Activated CD4-positive, alpha-beta T cell treated with anti-CD3 and anti-CD28 coated beads for 36 hours (primary cell): ENCODE data around the gene PCSK7. TPM values are rescaled to one million over a fixed set of nuclear protein-coding genes. Genes with fewer than 3 reads are reported as not detected.

Experiments
- ATAC-seq: fragments of 200-7000 bp; cut with Tn5 transposase; one replicate; pipeline ENCODE4 v1.10.0; 2021; ENCODE audit warnings: mild to moderate bottlenecking, moderate library complexity
- CTCF ChIA-PET: fragments of 350-600 bp; sonication (Branson Sonifier 250); formaldehyde crosslinking; loops from one replicate; lab custom pipeline; 2021; ENCODE audit warnings: antibody characterized with exemption; lab: Charles Lee
- POLR2A ChIA-PET: fragments of 350-600 bp; sonication (Branson Sonifier 250); formaldehyde crosslinking; loops from one replicate; lab custom pipeline; 2021; ENCODE audit warnings: antibody characterized with exemption, inconsistent platforms; lab: Charles Lee
- DNase-seq: peaks from one replicate; pipeline ENCODE4 v3.0.0-alpha.2; 2020
- H3K27ac Mint-ChIP-seq: one replicate; pipeline ENCODE4 v1.8.0; 2021; ENCODE audit warnings: mixed read lengths
- H3K27me3 Mint-ChIP-seq: one replicate; pipeline ENCODE4 v1.8.0; 2021; ENCODE audit warnings: mixed read lengths
- H3K36me3 Mint-ChIP-seq: one replicate; pipeline ENCODE4 v1.8.0; 2021; ENCODE audit warnings: low read depth, mixed read lengths
- H3K4me1 Mint-ChIP-seq: one replicate; pipeline ENCODE4 v1.8.0; 2021; ENCODE audit warnings: mixed read lengths
- H3K4me3 Mint-ChIP-seq: one replicate; pipeline ENCODE4 v1.8.0; 2021; ENCODE audit warnings: mild to moderate bottlenecking, moderate library complexity, mixed read lengths
- H3K9me3 Mint-ChIP-seq: one replicate; pipeline ENCODE4 v1.8.0; 2021; ENCODE audit warnings: low read depth, mixed read lengths
- intact Hi-C, 2 experiments: fragments of 100-400 bp; cut with DNase I in 1 of 2; cut with micrococcal nuclease in 1 of 2; formaldehyde crosslinking; loops; one replicate each; pipeline versions ENCODE4 v1.14.2 to v1.15.1; 2022 to 2024; cut with DNase I, micrococcal nuclease
- total RNA-seq, 2 experiments: library from RNA; stranded (reverse); gene quantifications; one replicate each; pipeline ENCODE4 v1.2.3, GENCODE V29; 2021

PCSK7 gene
- total RNA-seq, 2 experiments from 2014 or later, result 95.0 to 96.2 TPM

- H3K4me3 Mint-ChIP-seq, result no peak overlapping the region
- ATAC-seq (peak; percentile 30), DNase-seq (no peak)
- H3K27ac Mint-ChIP-seq, result peak overlapping the region; percentile 47
- peaks cover 13% of the 10 kb centered on the region for H3K36me3 Mint-ChIP-seq
- peaks cover 15% of the 10 kb centered on the region for H3K4me1 Mint-ChIP-seq
- ChIA-PET CTCF (interaction anchor here (1.1 to 2.5 kb wide), 4 partner anchors 9 to 112 kb away, joined by 3 to 16 read pairs (median 7); no protein-coding TSS in a partner anchor), POLR2A (interaction anchor here (1.3 to 1.5 kb wide), 3 partner anchors 9 to 27 kb away, joined by 3 to 5 read pairs (median 4); partner anchors contain the start of gene PAFAH1B2)
- no peaks in the 10 kb centered on the region for H3K27me3 Mint-ChIP-seq
- H3K9me3 Mint-ChIP-seq, result no peaks in the 10 kb centered on the region
- intact Hi-C loops, result loop anchor here in 1 of 2 experiments (10.0 kb wide), 1 partner anchor 153 kb away; the partner anchor contains the start of gene CEP164
Measured at GRCh38 chr11:117171404-117172061, 60.3 kb downstream of the PCSK7 start.

GRCh38 chr11:117171007-117171403 lies 60.9 kb downstream of the PCSK7 start:
- peaks cover 18% of the 10 kb centered on the region for H3K36me3 Mint-ChIP-seq
- DNase-seq, result no peak
- no peak for ATAC-seq
- no peak overlapping the region for H3K27ac Mint-ChIP-seq
- CTCF ChIA-PET, result interaction anchor here (1.1 to 2.5 kb wide), 2 partner anchors 10 to 56 kb away, joined by 5 to 9 read pairs; no protein-coding TSS in a partner anchor
- intact Hi-C loops, result loop anchor here in 1 of 2 experiments (10.0 kb wide), 1 partner anchor 154 kb away; the partner anchor contains the start of gene CEP164
- peaks cover 15% of the 10 kb centered on the region for H3K4me1 Mint-ChIP-seq
- no peaks in the 10 kb centered on the region for H3K27me3 Mint-ChIP-seq
- H3K4me3 Mint-ChIP-seq, result no peak overlapping the region
- H3K9me3 Mint-ChIP-seq, result no peaks in the 10 kb centered on the region
- POLR2A ChIA-PET, result no interaction called here

- no peaks in the 10 kb centered on the region for H3K27me3 Mint-ChIP-seq
- ChIA-PET CTCF (interaction anchor here (0.6 to 1.4 kb wide), 5 partner anchors 11 to 64 kb away, joined by 3 to 5 read pairs (median 3); no protein-coding TSS in a partner anchor), POLR2A (interaction anchor here (0.6 kb wide), 1 partner anchor 317 kb away, joined by 3 read pairs; no protein-coding TSS in a partner anchor)
- H3K4me1 Mint-ChIP-seq, result peaks cover 15% of the 10 kb centered on the region
- DNase-seq (no peak), ATAC-seq (no peak)
- H3K27ac Mint-ChIP-seq, result no peak overlapping the region
- intact Hi-C loops, result loop anchor here in 1 of 2 experiments (10.0 kb wide), 1 partner anchor 155 kb away; the partner anchor contains the start of gene CEP164
- no peak overlapping the region for H3K4me3 Mint-ChIP-seq
- H3K9me3 Mint-ChIP-seq, result no peaks in the 10 kb centered on the region
- H3K36me3 Mint-ChIP-seq, result peaks cover 22% of the 10 kb centered on the region
Measured at GRCh38 chr11:117170210-117170609, 61.7 kb downstream of the PCSK7 start.

GRCh38 chr11:117169736-117170135 lies 62.1 kb downstream of the PCSK7 start:
- H3K4me3 Mint-ChIP-seq, result no peak overlapping the region
- H3K9me3 Mint-ChIP-seq, result no peaks in the 10 kb centered on the region
- no peaks in the 10 kb centered on the region for H3K27me3 Mint-ChIP-seq
- DNase-seq (no peak), ATAC-seq (no peak)
- peaks cover 24% of the 10 kb centered on the region for H3K36me3 Mint-ChIP-seq
- no peak overlapping the region for H3K27ac Mint-ChIP-seq
- ChIA-PET CTCF (interaction anchor here (0.6 to 1.4 kb wide), 6 partner anchors 10 to 125 kb away, joined by 3 to 7 read pairs (median 3); no protein-coding TSS in a partner anchor), POLR2A (interaction anchor here (0.6 kb wide), 2 partner anchors 64 to 317 kb away, joined by 3 to 9 read pairs; no protein-coding TSS in a partner anchor)
- peaks cover 15% of the 10 kb centered on the region for H3K4me1 Mint-ChIP-seq
- intact Hi-C loops, result loop anchor here in 1 of 2 experiments (10.0 kb wide), 1 partner anchor 155 kb away; the partner anchor contains the start of gene CEP164

- H3K36me3 Mint-ChIP-seq, result peaks cover 37% of the 10 kb centered on the region
- peaks cover 4% of the 10 kb centered on the region for H3K4me1 Mint-ChIP-seq
- POLR2A ChIA-PET, result interaction anchor here (0.6 kb wide), 1 partner anchor 172 kb away, joined by 3 read pairs; no protein-coding TSS in a partner anchor
- CTCF ChIA-PET, result interaction anchor here (0.6 to 1.2 kb wide), 4 partner anchors 9 to 394 kb away, joined by 3 to 6 read pairs (median 4); partner anchors contain the start of gene BUD13
- H3K27me3 Mint-ChIP-seq, result no peaks in the 10 kb centered on the region
- H3K9me3 Mint-ChIP-seq, result no peaks in the 10 kb centered on the region
- H3K27ac Mint-ChIP-seq, result peak overlapping the region; percentile 6
- DNase-seq (no peak), ATAC-seq (no peak)
- intact Hi-C loops, result no loop called here
- no peak overlapping the region for H3K4me3 Mint-ChIP-seq
Measured at GRCh38 chr11:117166491-117166890, 65.4 kb downstream of the PCSK7 start.

- ChIA-PET CTCF (interaction anchor here (0.6 to 1.4 kb wide), 5 partner anchors 9 to 67 kb away, joined by 3 to 6 read pairs (median 4); no protein-coding TSS in a partner anchor), POLR2A (interaction anchor here (0.7 kb wide), 1 partner anchor 66 kb away, joined by 4 read pairs; no protein-coding TSS in a partner anchor)
- intact Hi-C loops, result no loop called here
- H3K27ac Mint-ChIP-seq, result no peak overlapping the region
- H3K36me3 Mint-ChIP-seq, result peaks cover 36% of the 10 kb centered on the region
- DNase-seq (no peak), ATAC-seq (no peak)
- H3K4me1 Mint-ChIP-seq, result peaks cover 6% of the 10 kb centered on the region
- no peaks in the 10 kb centered on the region for H3K9me3 Mint-ChIP-seq
- no peaks in the 10 kb centered on the region for H3K27me3 Mint-ChIP-seq
- H3K4me3 Mint-ChIP-seq, result no peak overlapping the region
Measured at GRCh38 chr11:117160826-117161225, 71.0 kb downstream of the PCSK7 start.

GRCh38 chr11:117159892-117160291 lies 72.0 kb downstream of the PCSK7 start:
- peaks cover 29% of the 10 kb centered on the region for H3K36me3 Mint-ChIP-seq

GRCh38 chr11:117157507-117157906 lies 74.4 kb downstream of the PCSK7 start:
- ATAC-seq (no peak), DNase-seq (no peak)
- H3K4me1 Mint-ChIP-seq, result peaks cover 7% of the 10 kb centered on the region
- no peak overlapping the region for H3K27ac Mint-ChIP-seq
- no peak overlapping the region for H3K4me3 Mint-ChIP-seq
- ChIA-PET CTCF (interaction anchor here (1.2 kb wide), 1 partner anchor 69 kb away, joined by 3 read pairs; no protein-coding TSS in a partner anchor), POLR2A (no interaction called here)
- H3K27me3 Mint-ChIP-seq, result no peaks in the 10 kb centered on the region
- peaks cover 29% of the 10 kb centered on the region for H3K36me3 Mint-ChIP-seq
- intact Hi-C loops, result no loop called here
- H3K9me3 Mint-ChIP-seq, result no peaks in the 10 kb centered on the region

More at GRCh38 chr11:117159892-117160291, 72.0 kb downstream of the PCSK7 start:
- no peak overlapping the region for H3K4me3 Mint-ChIP-seq
- intact Hi-C loops, result no loop called here
- H3K27me3 Mint-ChIP-seq, result no peaks in the 10 kb centered on the region
- peaks cover 6% of the 10 kb centered on the region for H3K4me1 Mint-ChIP-seq
- POLR2A ChIA-PET, result interaction anchor here (0.5 kb wide), 1 partner anchor 11 kb away, joined by 5 read pairs; no protein-coding TSS in a partner anchor
- H3K27ac Mint-ChIP-seq, result no peak overlapping the region
- ATAC-seq (peak; percentile 33), DNase-seq (no peak)
- CTCF ChIA-PET, result interaction anchor here (1.0 to 1.4 kb wide), 2 partner anchors 11 to 13 kb away, joined by 4 to 6 read pairs; no protein-coding TSS in a partner anchor
- H3K9me3 Mint-ChIP-seq, result no peaks in the 10 kb centered on the region

- POLR2A ChIA-PET, result no interaction called here
- H3K36me3 Mint-ChIP-seq, result peaks cover 23% of the 10 kb centered on the region
Measured at GRCh38 chr11:117154468-117154867, 77.4 kb downstream of the PCSK7 start.

More at GRCh38 chr11:117154468-117154867, 77.4 kb downstream of the PCSK7 start:
- H3K27ac Mint-ChIP-seq, result no peak overlapping the region
- DNase-seq (no peak), ATAC-seq (no peak)
- intact Hi-C loops, result no loop called here
- CTCF ChIA-PET, result interaction anchor here (0.6 to 0.9 kb wide), 2 partner anchors 72 to 377 kb away, joined by 3 read pairs; no protein-coding TSS in a partner anchor
- H3K9me3 Mint-ChIP-seq, result no peaks in the 10 kb centered on the region
- H3K27me3 Mint-ChIP-seq, result no peaks in the 10 kb centered on the region
- H3K4me1 Mint-ChIP-seq, result peaks cover 17% of the 10 kb centered on the region
- no peak overlapping the region for H3K4me3 Mint-ChIP-seq
